Transverse colon (tissue), 4 donors: ENCODE results near the gene TCP11.

Source experiments
- CTCF ChIP-seq, 5 experiments: fragments of 200-600 bp in 3 of 5; fragments of 450-650 bp in 2 of 5; sonication (generic) in 3 of 5; IDR thresholded peaks; 1 replicate in 2 of 5; 2 replicates in 3 of 5; pipeline ENCODE4 v1.5.1; 2016 to 2017; ENCODE audit warnings: antibody characterized with exemption in 5 of 5, inconsistent platforms in 3 of 5, mild to moderate bottlenecking in 2 of 5, moderate library complexity in 1 of 5
- EP300 ChIP-seq: sonication (generic); formaldehyde crosslinking; IDR thresholded peaks from one replicate; pipeline ENCODE4 v1.6.1; 2017; ENCODE audit warnings: antibody characterized with exemption, low read depth
- POLR2A ChIP-seq: fragments of 450-650 bp; IDR thresholded peaks from one replicate; pipeline ENCODE4 v1.6.1; 2016; ENCODE audit warnings: antibody characterized with exemption, mild to moderate bottlenecking, moderate library complexity
- POLR2AphosphoS5 ChIP-seq, 3 donors: sonication (generic); formaldehyde crosslinking; IDR thresholded peaks; one replicate each; pipeline ENCODE4 v1.6.1; 2016; ENCODE audit warnings: antibody characterized with exemption in 3 of 3

GRCh38 chr6:35163836-35164235, 22.7 kb upstream of the TCP11 start:
- no peak for TF ChIP-seq CTCF (IDR thresholded peaks at IDR 0.05)
- no peak for TF ChIP-seq EP300
- TF ChIP-seq POLR2A, result no peak
- no peak for TF ChIP-seq POLR2AphosphoS5 (IDR thresholded peaks at IDR 0.05)
